AG09319 (cell line): Measurements from ENCODE around the gene CACNA1C.

ENCODE experiments used
- DNase-seq: peaks from one replicate; pipeline ENCODE4 v3.0.0-alpha.2; 2010; ENCODE audit warnings: low read depth; ENCODE audit errors: extremely low read depth
- TF ChIP-seq, protein P1 (sequence below): IDR thresholded peaks from 2 replicates; pipeline ENCODE4 v1.5.1; 2011; ENCODE audit warnings: low read depth, mild to moderate bottlenecking, inconsistent platforms, low read length, moderate library complexity

Gene CACNA1C

DNA sequence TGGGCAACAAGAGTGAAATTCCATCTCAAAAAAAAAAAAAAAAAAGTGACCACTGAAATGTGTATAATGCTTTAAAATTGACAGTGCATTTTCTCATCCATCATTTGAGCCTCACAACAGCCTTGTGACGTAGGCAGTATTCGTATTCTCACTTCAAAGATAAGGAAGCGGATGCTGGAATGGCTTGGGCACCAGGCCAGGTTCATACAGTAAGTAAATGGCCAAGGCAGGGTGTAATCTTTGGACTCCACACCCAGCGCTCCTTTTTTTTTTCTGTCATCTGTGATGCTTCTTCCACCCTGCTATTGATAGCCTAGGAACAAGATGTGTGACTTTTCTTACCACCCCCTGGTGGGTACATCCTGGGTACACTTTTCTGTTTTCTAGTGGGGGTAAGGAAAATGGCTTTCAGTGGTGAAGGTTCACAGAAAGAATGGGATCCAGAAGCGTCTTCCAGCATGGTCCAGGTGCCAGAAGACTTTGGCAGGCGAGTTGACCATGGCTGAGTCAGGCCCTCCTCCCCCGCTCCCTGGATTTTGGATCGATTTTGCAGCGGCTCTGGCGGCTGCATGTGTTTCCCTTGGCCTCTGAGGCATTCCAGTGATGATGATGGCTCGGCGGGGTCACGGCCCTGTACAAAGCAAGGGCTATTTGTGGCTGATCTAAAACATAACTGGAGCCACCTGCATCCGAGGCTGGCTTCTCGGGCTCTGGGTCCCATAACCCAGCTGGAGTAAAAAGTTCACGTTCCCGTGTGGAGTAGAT, 110.6 kb downstream of the CACNA1C start:
- peak; percentile 88 for DNase-seq
- TF ChIP-seq, protein P1, sequence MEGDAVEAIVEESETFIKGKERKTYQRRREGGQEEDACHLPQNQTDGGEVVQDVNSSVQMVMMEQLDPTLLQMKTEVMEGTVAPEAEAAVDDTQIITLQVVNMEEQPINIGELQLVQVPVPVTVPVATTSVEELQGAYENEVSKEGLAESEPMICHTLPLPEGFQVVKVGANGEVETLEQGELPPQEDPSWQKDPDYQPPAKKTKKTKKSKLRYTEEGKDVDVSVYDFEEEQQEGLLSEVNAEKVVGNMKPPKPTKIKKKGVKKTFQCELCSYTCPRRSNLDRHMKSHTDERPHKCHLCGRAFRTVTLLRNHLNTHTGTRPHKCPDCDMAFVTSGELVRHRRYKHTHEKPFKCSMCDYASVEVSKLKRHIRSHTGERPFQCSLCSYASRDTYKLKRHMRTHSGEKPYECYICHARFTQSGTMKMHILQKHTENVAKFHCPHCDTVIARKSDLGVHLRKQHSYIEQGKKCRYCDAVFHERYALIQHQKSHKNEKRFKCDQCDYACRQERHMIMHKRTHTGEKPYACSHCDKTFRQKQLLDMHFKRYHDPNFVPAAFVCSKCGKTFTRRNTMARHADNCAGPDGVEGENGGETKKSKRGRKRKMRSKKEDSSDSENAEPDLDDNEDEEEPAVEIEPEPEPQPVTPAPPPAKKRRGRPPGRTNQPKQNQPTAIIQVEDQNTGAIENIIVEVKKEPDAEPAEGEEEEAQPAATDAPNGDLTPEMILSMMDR = no peak; the same call in 1 of the 2 replicates

GRCh38 chr12:2165021-2165420, 112.2 kb downstream of the CACNA1C start:
- TF ChIP-seq, protein P1 = no peak
- no peak for DNase-seq

DNA sequence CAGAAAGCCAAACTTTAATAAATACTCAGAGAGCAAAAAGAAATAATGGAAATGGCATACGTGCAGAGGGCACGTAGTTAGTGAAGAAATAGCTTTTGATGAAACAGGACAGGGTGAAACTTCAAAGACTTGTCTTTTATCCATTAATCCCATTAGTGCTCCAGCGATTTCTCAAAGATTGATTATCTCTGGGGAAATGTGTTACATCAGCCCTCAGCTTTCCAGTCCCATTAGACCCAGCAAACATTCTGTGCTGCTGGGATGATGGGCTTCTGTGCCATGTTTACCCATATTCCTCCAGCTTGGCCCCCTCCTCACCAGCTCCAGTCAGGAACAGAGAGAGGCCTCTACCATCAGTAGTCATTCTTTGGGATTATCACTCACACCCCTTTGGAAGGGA, 113.1 kb downstream of the CACNA1C start:
- TF ChIP-seq, protein P1 = no peak
- no peak for DNase-seq

GRCh38 chr12:2166696-2167095, 113.9 kb downstream of the CACNA1C start:
- no peak for DNase-seq
- TF ChIP-seq, protein P1 = no peak

- TF ChIP-seq, protein P1 = no peak
- no peak for DNase-seq
Measured at GRCh38 chr12:2167231-2167630, 114.4 kb downstream of the CACNA1C start.

DNA sequence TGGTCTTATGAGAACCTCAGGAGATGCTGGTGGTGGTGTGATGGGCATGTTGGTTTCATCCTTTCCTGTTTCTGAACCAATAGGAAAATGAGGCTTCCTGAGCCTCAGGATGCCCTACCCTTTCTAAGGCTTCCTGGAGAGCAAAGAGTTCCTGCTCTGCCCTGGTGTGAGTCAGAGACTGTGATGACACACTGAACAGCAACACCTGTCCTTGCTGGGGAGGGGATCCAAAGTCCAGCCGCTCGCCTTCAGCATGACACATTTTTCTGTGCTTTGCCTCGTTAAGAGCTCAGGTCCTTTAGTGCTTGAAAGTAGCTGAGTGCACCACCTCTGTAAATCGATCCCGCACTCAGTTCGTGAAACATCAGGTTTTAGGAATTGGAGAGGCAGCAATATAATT, 116.0 kb downstream of the CACNA1C start:
- no peak for DNase-seq
- TF ChIP-seq, protein P1 = no peak

DNA sequence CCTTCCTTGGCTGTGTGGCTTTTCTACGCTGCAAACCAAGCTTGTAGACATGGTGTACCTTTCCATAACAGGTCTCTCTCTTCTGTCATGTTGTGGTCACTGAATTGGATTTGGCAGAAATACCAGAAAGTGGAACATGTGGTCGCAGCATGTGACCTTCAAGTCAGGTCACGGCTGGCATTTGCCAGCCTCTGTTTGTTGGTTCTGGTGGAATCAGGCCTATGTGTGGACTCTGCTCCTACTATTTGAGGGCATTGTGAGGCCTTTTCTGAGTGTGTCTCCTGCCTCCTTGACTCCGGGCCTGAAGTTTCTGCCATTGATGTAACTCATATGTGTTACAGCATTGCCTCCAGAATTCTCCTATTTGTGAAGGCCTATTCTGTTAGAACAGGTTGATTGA, 116.7 kb downstream of the CACNA1C start:
- TF ChIP-seq, protein P1 = no peak

More for the DNA sequence above, 116.7 kb downstream of the CACNA1C start:
- no peak for DNase-seq
